NCI-H2081 treated with DMSO at 0.1 percent for 48 hours (cell line): ENCODE data around the gene ALS2CL.
"Not testable (repeated sequence)": the region's sequence is repeated elsewhere in the genome, so short reads cannot be mapped to it uniquely, and the experiment has no call there.

Source experiments
- DNase-seq: peaks from one replicate; lab custom pipeline; 2025; lab: John Stamatoyannopoulos, UW

ALS2CL gene, protein sequence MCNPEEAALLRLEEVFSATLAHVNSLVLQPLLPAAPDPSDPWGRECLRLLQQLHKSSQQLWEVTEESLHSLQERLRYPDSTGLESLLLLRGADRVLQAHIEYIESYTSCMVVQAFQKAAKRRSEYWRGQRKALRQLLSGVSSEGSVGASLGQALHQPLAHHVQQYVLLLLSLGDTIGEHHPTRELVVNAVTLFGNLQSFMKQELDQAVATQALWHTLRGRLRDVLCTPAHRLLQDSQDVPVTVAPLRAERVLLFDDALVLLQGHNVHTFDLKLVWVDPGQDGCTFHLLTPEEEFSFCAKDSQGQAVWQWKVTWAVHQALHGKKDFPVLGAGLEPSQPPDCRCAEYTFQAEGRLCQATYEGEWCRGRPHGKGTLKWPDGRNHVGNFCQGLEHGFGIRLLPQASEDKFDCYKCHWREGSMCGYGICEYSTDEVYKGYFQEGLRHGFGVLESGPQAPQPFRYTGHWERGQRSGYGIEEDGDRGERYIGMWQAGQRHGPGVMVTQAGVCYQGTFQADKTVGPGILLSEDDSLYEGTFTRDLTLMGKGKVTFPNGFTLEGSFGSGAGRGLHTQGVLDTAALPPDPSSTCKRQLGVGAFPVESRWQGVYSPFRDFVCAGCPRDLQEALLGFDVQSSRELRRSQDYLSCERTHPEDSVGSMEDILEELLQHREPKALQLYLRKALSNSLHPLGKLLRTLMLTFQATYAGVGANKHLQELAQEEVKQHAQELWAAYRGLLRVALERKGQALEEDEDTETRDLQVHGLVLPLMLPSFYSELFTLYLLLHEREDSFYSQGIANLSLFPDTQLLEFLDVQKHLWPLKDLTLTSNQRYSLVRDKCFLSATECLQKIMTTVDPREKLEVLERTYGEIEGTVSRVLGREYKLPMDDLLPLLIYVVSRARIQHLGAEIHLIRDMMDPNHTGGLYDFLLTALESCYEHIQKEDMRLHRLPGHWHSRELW

DNA sequence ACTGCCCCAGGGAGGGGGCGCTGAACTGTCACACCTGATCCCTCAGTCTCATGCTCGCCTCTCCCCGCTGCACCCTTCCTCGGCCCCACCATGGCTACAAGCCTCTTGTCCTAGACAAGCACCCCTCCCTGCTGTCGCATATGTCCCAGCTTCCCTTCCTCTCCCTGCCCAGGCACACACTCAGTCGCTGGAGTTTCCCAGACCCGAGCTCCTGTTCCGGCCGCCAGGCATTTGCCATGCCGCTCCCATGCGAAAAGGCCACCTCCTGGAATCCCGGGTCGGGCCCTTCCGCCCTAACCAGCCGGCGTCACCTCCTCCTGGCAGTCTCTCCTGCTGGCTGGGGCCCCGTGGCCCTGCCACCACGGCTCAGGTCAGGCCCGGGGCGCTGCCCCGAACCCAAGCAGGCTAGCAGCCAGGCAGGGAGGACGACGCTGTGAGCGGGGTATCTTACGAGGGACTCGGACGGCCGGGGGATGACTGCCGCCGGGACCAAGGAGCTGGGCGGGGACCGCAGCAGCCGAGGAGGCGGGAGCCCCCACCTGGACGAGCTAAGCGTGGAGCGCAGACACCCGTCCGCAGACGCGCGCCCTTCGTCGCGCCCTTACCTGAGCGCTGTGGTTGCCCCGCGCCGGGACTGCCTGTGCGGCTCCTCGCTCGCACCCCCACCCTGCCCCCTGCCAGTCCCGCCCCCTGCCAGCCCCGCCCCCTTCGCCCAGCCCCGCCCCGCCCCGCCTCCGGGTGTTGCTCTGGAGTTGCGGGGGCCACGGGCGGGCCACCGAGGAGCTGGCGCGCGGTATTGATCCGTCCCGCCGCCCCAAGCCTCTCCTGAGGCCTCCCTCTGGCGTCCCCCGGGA, at the start of gene ALS2CL:
Gene ALS2CL (minus strand): TSS at position 642 of the 854 bp plus-strand sequence. CDS start 4,239 bp downstream, outside the sequence.
- no peak for DNase-seq

DNA sequence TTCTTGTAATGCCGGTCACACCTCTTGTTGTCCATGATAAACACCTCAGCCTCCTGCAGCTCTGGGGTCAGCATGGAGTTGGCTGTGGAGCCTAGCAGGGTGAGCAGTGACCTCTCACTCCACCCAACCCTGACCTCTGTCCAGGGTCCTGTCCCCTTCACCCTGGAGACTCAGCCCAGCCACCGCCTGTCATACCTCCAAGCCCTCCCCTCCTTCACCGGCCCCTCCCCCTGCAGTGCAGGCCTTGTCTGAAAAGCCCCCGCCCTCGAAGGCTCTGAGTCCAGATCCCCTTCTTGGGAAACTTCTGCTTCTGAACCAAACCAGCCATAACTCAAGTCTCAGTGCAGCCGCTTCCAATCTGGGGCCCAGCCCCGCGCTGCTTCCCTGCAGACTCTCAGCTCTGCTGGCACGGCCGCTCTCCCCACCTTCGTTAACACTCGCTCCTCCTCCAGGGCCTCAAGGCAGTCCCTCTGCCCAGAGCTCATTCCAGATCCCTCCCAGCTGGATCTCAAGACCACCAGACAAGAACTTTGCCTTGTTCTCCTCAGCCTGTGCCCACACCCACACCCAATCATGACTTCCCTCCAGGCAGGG, 49.6 kb upstream of the ALS2CL start:
- no peak for DNase-seq

DNA sequence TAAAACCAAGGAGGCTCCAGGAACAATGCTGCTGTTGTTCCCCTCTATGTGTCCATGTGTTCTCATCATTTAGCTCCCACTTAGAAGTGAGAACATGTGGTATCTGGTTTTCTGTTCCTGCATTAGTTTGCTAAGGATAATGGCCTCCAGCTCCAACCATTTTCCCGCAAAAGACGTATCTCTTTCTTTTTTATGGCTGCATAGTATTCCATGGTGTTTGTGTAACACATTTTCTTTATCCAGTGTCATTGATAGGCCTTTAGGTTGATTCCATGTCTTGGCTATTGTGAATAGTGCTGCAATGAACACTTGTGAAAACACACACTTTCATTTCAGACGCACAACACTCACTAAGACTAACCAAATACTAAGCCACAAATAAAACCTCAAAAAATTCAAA, 46.1 kb upstream of the ALS2CL start:
- not testable (repeated sequence) for DNase-seq

DNA sequence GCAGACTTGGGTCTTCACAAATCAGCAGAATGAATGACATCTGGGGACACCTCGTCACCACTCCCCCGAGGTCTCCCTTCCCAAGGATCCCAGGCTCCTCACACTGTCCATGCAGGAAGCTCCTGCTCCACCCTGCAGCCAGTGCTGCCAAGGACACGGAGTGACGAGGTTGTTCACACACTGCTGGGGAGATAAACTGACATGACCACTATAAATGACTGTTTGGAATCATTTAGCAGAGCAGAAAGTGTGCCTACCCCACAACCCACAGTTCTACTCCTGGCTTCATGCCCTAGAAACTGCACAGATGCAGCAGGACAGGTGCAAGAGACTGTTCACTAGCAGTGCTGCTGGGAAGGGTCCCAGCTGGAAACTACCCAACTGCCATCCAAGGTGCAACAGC, 43.9 kb upstream of the ALS2CL start:
- DNase-seq: no peak

DNA sequence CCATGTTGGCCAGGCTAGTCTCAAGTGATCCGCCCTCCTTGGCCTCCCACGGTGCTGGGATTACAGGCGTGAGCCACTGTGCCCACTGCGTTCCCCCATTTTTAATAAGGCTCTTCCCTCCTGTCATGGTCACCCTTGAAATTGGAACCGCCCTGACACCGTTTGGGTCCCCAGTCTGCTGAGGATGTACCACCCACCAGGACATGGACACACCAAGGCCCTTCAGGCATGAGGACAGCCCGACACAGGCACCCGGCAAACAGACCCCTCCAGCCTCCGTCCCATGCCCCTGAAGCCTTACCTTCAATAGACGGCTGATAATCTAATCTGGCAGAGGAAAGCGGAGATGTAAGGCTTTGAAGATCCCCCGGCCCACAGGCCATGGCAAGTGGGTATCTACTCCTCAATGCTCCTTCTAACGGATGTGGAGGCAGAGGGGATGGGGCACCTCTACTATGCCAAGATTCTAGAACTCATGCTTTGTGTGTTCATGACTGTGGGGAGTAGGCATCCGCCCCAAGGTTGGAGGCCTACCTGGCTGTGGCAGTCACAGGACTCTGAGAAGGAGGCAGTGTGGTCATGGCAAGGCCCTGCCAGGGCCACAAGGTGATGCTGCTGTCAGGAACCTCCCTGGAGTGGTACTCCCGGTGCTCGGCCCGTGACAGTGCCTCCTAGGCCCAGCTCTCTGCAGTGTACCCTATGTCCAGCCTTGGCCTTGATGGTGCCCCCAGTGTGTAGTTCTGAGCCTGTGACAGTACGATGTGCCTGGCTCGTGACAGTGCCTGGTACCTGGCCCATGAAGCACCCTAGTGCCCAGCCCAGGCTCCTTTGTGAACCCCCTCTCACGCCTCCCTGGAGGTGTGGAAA, 42.8 kb upstream of the ALS2CL start:
- no peak for DNase-seq

DNA sequence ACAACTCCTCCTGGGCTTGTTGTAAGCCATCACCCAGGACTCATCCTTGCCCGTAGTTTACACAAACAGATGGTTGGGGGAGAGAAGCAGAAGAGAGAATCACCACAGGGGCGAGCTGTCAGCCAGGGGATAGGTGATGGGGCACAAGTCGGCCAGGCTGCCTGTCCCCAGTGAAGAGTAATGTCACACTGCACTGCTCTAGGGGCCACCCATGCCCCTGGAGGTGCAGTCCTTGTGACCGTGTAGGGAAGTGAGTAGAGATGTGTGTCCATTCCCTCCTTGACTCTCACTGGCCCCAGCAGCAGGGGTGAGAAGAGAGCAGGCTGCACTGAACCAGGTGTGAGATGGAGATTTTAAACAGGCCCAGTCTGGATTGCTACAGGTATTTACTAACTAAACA, 41.3 kb upstream of the ALS2CL start:
- DNase-seq: no peak

DNA sequence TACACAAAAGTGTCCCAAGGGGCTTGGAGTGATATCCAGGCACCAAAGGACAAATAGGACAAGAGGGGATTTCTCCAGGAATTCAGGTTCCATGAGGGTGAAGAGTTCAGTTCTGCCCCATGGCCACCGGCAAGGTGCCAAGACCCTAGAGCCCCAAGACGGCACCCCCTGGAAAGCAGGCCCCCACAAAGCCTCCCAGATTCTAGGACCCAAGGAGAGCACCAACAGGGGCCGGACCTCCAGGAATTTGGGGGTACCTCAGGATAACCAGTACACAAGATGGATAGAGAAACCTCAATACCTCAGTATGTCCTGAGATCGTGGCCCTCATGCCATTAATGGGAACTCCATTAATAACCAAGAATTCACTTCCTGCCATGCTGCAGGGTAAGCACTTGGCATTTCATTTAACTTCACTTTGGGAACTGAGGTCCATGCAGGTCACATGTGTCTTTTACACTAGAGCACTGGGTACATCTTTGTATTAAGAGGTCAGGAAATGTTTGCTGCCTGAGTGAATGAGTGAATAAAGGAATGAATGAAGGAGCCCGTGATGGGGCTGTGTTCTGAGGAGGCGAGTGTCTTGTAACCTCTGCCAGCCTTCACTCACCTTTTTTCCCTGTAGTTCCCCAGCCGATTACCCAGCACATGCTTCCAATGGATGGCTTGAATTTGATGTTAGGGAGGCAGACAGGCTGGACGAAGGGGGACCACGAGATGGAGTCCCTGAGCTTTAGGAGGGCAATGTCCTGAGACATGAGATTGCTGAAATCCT, 39.7 kb upstream of the ALS2CL start:
- no peak for DNase-seq

DNA sequence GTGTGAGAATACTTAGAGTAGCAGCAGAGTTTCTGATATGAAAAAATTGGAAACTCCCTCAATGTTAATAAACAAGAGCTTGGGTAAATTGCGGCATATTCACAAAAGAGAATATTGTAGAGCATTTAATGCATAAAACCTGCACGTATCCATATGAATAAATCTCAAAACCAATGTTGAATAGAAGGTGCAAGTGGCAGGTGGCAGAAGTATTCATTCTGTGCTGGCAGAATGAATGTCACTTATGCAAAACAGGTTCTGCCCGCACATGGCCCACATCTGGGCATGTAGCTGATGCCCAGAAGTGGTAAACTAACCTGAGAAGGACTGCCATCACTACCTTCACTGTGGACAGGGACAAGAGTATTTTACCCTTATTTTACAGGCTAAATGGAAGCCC, 38.3 kb upstream of the ALS2CL start:
- no peak for DNase-seq

DNA sequence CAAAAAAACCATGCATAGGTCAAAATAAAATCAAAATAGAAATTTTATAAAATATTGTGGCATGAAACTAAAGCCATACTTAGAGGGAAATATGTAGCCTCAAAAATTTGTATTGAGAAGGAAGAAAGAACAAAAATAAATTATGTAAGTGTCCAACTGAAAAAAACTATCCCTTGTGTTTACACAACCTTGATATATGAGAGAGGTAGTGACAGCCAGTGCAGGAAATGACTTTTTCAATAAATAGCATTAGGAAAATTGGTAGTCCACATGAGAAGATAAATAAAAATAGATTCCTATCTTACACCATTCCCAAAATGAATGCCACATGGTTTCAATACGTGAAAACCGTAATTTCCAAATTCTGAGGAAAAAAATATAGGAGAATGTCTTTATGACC, 37.3 kb upstream of the ALS2CL start:
- DNase-seq: no peak

DNA sequence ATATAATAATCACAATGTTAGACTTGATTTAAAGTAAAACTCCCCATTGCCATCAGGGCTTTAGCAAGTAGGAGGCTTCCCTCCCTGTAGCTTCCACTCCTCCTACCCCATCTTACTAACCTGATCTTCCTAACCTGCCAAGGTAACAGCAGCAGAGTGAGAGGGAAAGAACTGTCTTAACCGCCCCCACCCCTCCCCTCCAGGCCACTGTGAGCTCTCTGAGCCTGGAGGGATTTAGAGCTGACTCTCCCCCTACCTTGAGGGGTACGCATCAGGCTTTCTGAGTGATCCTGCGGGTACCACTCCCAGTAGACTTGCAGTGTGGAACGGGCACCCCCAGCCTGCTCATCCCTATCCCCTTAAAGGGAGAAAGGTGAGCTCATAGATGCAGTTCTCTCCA, 35.6 kb upstream of the ALS2CL start:
- DNase-seq: no peak

DNA sequence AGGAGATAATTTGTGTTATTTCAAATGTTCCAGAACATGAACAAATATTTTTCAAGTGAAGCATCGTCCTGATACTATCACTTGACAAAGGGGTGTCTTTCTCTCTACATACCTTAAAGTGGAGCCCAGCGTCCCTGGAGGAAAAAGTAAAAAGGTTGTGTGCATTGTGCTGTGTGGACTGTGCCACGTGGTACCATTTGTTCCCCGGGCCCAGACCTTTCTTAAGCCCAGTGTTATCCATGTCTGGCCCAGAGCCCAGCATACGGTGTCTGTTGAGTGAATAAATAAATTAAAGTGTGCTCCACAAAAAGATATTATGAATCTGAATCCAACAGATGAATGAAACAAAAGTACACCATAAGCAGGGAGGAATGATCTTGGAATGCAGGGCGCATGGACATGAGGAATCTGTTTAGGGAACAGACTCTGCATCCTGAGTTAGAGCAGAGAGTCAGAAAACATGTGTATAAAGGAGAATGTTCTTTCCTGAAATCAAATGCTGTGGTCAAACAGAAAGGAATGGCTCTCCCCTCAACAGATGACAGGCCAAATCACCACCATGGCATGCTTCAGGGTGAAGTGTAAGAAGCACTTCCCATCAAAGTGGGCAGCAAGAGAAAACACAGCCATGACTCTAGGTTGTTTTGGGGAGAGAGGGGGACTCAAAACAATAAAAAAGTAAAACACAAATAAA, 32.3 kb upstream of the ALS2CL start:
- DNase-seq: no peak

DNA sequence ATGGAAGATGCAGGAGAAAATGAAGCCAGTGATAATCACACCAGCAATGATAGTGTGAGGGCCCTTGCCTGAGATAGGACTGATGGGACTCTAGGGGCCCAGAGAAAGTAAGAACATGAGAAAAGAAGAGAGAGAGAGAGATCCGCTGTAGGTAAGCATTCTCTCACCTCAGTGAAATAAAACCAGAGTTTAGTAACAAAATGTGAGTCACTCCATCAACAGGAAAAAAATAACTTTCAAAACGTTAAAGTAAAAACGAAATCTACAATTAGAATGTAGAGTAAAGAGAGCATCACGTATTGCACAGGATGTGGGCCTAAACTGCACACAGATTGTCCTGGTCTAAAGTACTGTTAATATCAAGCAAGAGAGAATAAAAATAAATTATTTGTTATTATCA, 30.9 kb upstream of the ALS2CL start:
- no peak for DNase-seq

DNA sequence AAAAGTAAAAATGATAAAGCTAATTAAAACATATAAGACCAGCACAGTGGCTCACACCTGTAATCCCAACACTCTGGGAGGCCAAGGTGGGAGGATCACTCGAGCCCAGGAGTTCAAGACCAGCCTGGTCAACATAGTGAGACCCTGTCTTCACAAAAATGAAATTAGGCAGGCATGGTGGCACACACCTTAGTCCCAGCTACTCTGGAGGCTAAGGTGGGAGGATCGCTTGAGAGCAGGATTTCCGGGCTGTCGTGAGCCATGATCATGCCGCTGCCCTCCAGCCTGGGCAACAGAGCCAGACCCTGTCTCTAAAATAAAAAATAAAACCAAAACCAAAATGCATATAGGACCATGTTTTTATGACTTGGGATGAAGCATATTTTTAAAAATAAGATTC, 29.0 kb upstream of the ALS2CL start:
- no peak for DNase-seq

DNA sequence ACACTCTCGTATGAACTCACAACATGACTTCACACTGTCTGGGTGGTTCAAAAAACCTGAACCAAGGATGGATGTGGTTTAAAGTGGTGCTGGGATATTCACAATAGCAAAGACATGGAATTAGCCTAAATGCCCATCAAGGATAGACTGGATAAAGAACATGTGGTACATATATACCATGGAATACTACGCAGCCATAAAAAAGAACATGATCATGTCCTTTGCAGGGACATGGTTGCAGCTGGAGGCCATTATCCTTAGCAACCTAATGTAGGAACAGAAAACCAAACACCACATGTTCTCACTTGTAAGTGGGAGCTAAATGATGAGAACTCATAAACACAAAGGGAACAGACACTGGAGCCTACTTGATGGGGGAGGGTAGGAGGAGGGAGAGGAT, 27.5 kb upstream of the ALS2CL start:
- DNase-seq: no peak

DNA sequence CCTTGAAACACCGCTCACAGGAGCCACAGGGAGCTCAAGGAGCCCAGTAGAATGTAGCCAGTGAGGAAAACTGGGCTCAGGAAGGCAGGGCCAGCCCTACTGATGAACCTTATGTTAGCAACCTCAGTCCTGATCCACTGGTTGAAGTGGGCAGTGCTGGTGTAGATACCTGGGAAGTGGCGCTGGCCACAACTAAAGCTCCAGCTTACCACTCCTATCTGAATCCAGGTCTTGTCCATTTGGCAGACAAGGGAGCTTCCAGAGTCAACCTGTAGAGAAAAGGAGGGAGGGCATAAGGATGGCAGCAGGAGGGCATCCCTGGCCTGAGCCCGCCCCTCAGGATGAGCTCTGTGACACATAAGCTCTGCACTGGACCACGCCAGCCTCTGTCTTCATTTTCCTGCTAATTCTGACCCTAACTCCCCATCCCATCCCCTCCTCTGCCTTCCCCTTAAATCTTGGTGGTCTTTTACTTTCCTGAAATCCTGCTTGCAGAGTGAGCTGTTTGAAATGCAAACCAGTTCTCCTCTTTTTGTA, 26.3 kb upstream of the ALS2CL start:
- DNase-seq: no peak

DNA sequence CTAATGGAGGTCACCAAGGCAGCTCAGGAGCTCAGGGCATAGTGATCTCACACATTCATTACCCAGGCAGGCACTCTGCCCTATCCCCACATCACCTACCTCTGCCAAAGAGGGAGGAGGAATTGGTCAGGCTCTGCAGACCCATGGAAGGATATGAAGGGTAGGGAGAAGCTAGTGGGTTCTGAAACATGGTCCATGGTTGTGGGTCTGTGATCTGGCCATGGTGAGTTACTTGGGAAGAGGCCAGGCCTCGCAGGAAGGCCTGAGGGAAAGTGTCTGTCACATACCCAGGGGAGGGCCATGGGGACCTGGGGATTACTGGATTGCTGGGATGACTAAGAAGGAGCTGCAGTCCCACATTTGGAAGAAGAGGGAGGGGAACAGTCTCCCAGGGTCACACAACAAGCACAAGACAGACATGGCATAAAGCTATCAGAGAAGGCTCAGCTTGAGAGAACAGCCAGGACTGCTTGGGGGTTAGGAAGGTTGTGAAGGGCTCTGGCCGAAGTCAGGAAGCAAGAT, 25.6 kb upstream of the ALS2CL start:
- DNase-seq: no peak

DNA sequence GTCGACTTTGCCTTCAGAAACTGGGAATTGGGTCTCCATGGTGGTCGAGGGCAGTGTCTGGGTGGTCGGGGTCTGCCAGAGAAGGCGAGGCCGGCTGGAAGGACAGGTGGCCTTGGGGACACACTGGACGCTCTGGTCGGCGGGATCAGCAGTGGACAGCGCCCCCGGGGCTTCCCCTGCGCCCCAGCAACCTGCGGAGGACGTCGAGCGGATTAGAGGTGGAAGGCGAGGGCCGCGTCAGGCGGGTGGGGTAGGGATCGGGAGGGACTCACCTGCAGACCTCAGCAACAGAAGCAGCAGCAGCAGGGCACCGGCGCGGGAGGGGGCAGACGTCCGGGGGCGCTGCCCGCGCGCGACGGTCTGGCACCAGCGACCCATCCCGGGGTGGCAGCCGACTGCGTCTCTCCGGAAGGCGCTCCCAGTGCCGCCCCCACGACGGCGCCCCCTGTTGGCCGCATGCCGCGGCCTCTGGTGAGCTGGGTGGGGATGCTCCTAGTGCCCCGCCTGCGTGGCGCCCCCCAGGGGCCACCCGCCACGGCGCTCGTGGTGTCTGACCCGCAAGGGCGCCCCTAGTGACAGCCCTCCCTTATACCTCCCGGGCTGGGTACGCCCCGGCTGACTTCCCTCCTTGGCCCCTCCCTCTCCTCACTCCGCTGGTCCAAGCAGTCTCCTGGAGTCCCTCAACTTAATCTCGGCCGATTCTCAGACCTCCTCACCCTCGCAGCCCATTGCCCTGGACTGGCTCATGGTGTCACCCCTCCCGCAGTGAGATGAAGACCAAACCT, 24.2 kb upstream of the ALS2CL start, which contains the start of gene PRSS50:
Gene PRSS50 (minus strand): TSS at position 423 of the 785 bp plus-strand sequence. CDS start 45 bp downstream, at position 378.
- DNase-seq: no peak
